ENCODE results near the gene MYOCD. TPM values are rescaled to one million over a fixed set of nuclear protein-coding genes. Genes with fewer than 3 reads are reported as not detected.

MYOCD gene
- total RNA-seq, 2 donors from 2014 or later, result 7.5 to 11.8 TPM

DNA sequence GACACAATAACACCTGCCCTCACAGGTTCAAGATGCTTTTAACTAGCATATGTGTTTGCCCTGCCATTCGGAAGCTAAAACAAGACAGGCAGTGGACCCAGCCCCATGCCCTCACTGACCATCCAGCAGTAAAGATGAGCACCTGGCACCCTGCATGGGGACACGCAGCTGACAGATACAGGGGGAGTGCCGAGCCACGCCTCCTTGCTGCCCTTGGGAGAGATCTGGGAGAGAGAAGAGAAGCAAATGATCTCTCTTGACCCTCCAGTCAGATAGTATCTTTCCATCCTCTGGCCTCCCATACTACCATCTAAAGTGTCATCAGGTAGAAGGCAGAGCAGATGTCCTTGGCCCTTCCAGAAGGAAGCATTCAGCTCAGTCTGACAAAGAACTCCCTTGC is 40.6 kb upstream of the MYOCD start:
- Histone ChIP-seq H3K4me3 (ENCODE audit: low read length) (no peak overlapping the region), H3K9ac (ENCODE audit: extremely low read depth, low read length, poor library complexity, severe bottlenecking) (no peak overlapping the region), H3K27me3 (ENCODE audit: control insufficient read depth, insufficient read depth, low read length, poor library complexity, severe bottlenecking) (no peaks in the 10 kb centered on the region), H3K4me1 (ENCODE audit: control insufficient read depth, insufficient read depth, low read length) (no peaks in the 10 kb centered on the region), H3K9me3 (ENCODE audit: control insufficient read depth, low read length) (no peaks in the 10 kb centered on the region), H3K36me3 (ENCODE audit: control insufficient read depth, insufficient read depth, low read length) (no peaks in the 10 kb centered on the region), H3K27ac (ENCODE audit: low read depth, low read length) (no peak overlapping the region)
- Mint-ChIP-seq H3K4me3 (no peak overlapping the region), H3K27ac (no peak overlapping the region), H3K36me3 (ENCODE audit: low read depth) (no peaks in the 10 kb centered on the region), H3K9me3 (no peaks in the 10 kb centered on the region), H3K4me1 (peaks cover 13% of the 10 kb centered on the region), H3K27me3 (ENCODE audit: insufficient read depth) (no peaks in the 10 kb centered on the region)
- WGBS, 2 experiments (ENCODE audit: insufficient coverage in 1 of 2, insufficient read length in 1 of 2), result 92 to 100% methylated on average over 1 to 4 of the region's 4 CpGs
- no peak for DNase-seq
- TF ChIP-seq, protein P1, sequence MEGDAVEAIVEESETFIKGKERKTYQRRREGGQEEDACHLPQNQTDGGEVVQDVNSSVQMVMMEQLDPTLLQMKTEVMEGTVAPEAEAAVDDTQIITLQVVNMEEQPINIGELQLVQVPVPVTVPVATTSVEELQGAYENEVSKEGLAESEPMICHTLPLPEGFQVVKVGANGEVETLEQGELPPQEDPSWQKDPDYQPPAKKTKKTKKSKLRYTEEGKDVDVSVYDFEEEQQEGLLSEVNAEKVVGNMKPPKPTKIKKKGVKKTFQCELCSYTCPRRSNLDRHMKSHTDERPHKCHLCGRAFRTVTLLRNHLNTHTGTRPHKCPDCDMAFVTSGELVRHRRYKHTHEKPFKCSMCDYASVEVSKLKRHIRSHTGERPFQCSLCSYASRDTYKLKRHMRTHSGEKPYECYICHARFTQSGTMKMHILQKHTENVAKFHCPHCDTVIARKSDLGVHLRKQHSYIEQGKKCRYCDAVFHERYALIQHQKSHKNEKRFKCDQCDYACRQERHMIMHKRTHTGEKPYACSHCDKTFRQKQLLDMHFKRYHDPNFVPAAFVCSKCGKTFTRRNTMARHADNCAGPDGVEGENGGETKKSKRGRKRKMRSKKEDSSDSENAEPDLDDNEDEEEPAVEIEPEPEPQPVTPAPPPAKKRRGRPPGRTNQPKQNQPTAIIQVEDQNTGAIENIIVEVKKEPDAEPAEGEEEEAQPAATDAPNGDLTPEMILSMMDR (conservative IDR thresholded peaks at IDR 0.05), result no peak

DNA sequence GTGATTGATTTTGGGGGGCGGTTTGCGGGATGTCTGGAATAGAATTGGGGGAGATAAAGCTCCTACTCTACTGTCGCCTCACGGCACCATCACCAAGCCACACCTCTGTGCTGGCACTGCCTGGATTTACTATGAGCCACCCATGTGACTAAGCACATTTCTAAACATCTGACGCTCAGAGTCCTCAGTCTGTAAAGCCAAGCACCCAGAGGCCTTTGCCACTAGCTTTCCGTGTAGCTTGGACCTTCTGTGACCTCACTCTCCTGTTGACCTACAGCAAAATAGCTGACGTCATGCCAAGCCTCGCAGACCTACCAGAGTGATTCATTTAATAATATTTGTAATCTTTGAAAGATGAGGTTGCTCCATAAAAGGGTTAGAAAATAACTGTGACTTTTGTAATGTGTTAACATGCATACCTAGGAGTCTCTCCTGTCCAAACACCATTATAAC is 38.5 kb upstream of the MYOCD start:
- H3K27me3 Mint-ChIP-seq (ENCODE audit: insufficient read depth), result no peaks in the 10 kb centered on the region
- H3K4me3 Mint-ChIP-seq, result no peak overlapping the region
- H3K27ac Mint-ChIP-seq, result no peak overlapping the region
- H3K9me3 ChIP-seq (ENCODE audit: control insufficient read depth, low read length), result no peaks in the 10 kb centered on the region
- 98 to 100% methylated on average over 4 to 8 of the region's 8 CpGs for WGBS, 2 experiments (ENCODE audit: insufficient coverage in 1 of 2, insufficient read length in 1 of 2)
- no peaks in the 10 kb centered on the region for H3K9me3 Mint-ChIP-seq
- no peak overlapping the region for H3K27ac ChIP-seq (ENCODE audit: low read depth, low read length)
- no peak for DNase-seq
- no peaks in the 10 kb centered on the region for H3K36me3 Mint-ChIP-seq (ENCODE audit: low read depth)
- no peaks in the 10 kb centered on the region for H3K4me1 ChIP-seq (ENCODE audit: control insufficient read depth, insufficient read depth, low read length)
- H3K36me3 ChIP-seq (ENCODE audit: control insufficient read depth, insufficient read depth, low read length), result no peaks in the 10 kb centered on the region
- H3K27me3 ChIP-seq (ENCODE audit: control insufficient read depth, insufficient read depth, low read length, poor library complexity, severe bottlenecking), result no peaks in the 10 kb centered on the region
- peaks cover 21% of the 10 kb centered on the region for H3K4me1 Mint-ChIP-seq
- H3K9ac ChIP-seq (ENCODE audit: extremely low read depth, low read length, poor library complexity, severe bottlenecking), result no peak overlapping the region
- TF ChIP-seq, protein P1 (conservative IDR thresholded peaks at IDR 0.05), result no peak
- no peak overlapping the region for H3K4me3 ChIP-seq (ENCODE audit: low read length)

DNA sequence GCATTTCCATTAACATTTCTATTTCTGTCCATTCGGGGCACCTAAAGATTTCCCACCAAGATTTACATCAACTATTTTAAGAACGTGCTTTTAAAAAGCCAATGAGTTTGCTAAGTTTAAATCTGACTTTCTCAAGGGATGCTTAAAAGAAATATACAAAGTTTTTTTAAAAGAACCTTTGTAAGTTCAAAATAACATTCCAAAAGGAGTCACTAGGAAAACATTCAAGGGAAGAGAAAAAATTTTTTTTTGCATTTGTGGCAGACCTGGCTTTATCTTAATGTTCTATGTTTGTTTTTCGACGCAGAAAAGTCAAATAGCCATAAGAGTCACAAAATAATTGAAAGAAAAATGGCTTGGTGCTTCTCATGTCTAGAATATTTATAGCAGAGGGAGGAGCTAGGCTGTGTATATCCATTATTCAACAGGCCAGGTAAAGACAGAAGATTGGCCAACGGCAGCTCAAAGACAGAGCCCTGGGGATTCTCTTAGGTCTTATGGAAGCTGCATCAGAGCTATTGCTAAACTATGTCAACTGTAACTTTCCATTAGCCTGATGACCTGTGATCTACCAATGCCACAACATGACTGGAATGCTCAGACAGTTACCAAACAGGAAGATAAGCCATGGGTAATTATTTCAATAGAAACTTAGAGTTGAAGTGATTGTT is 37.8 kb upstream of the MYOCD start:
- 94 to 100% methylated on average over 3 to 5 of the region's 5 CpGs for WGBS, 2 experiments (ENCODE audit: insufficient coverage in 1 of 2, insufficient read length in 1 of 2)
- H3K27ac ChIP-seq (ENCODE audit: low read depth, low read length), result no peak overlapping the region

More for the DNA sequence above, 37.8 kb upstream of the MYOCD start:
- no peaks in the 10 kb centered on the region for H3K36me3 ChIP-seq (ENCODE audit: control insufficient read depth, insufficient read depth, low read length)
- Mint-ChIP-seq H3K27me3 (ENCODE audit: insufficient read depth) (no peaks in the 10 kb centered on the region), H3K4me1 (peaks cover 25% of the 10 kb centered on the region), H3K4me3 (no peak overlapping the region), H3K27ac (no peak overlapping the region), H3K36me3 (ENCODE audit: low read depth) (no peaks in the 10 kb centered on the region), H3K9me3 (no peaks in the 10 kb centered on the region)
- H3K9ac ChIP-seq (ENCODE audit: extremely low read depth, low read length, poor library complexity, severe bottlenecking), result no peak overlapping the region
- TF ChIP-seq, protein P1 (conservative IDR thresholded peaks at IDR 0.05), result no peak
- DNase-seq, result no peak
- no peaks in the 10 kb centered on the region for H3K9me3 ChIP-seq (ENCODE audit: control insufficient read depth, low read length)
- H3K4me3 ChIP-seq (ENCODE audit: low read length), result no peak overlapping the region
- no peaks in the 10 kb centered on the region for H3K27me3 ChIP-seq (ENCODE audit: control insufficient read depth, insufficient read depth, low read length, poor library complexity, severe bottlenecking)
- no peaks in the 10 kb centered on the region for H3K4me1 ChIP-seq (ENCODE audit: control insufficient read depth, insufficient read depth, low read length)

Measured in endodermal cell (in vitro differentiated cells).